Ecto neural progenitor cell (in vitro differentiated cells): ENCODE data around the gene SMKR1.
"Not testable (repeated sequence)": the region's sequence is repeated elsewhere in the genome, so short reads cannot be mapped to it uniquely, and the experiment has no call there.

Experiments
- DNase-seq: peaks from one replicate; pipeline ENCODE4 v3.0.0-alpha.2; 2018; ENCODE audit warnings: low spot score

The SMKR1 gene

DNA sequence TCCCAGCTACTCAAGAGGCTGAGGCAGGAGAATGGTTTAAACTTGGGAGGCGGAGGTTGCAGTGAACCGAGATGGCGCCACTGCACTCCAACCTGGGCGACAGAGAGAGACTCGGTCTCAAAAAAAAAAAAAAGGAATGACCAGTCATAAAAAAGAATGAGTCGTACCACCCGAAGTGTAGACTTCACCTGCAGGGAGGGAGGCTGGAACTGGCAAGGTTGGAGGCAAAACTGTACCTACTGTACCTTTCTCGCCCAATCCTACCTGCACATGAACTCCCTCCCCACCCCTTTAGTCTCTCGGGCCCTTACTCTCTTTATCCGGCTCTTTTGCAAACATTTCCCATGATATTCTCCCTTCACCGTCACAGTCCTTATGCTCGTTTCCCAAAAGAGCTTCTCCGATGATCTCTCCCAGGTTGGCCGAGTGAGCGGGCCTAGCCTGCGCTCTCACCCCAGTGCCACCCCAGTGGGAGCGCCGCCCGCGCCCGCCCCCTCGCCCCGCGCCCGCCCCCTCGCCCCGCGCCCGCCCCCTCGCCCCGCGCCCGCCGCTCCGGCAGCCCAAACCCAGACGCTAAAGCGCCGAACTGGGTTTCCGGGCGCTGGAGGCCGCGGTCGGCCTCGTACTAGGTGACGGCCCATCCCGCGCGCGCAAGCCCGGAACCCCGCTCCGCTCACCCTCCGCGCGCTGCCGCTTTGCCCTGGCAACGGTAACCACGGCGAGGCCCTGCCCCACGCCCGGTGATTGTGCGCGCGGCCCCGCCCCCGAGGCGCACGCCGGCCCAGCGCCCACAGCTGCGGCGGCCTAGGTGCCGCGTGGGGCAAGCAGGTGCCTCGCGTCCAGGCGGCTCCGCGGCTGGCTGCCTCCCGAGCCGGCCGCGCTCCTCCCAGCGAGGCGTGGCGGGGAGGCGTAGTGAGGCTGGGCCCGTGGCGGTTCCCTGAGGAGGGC, at the start of gene SMKR1:
Gene SMKR1, plus strand, starts transcription at position 772 of the 948 bp plus-strand sequence. CDS start 294 bp downstream, outside the sequence.
- DNase-seq: peak; percentile 81

DNA sequence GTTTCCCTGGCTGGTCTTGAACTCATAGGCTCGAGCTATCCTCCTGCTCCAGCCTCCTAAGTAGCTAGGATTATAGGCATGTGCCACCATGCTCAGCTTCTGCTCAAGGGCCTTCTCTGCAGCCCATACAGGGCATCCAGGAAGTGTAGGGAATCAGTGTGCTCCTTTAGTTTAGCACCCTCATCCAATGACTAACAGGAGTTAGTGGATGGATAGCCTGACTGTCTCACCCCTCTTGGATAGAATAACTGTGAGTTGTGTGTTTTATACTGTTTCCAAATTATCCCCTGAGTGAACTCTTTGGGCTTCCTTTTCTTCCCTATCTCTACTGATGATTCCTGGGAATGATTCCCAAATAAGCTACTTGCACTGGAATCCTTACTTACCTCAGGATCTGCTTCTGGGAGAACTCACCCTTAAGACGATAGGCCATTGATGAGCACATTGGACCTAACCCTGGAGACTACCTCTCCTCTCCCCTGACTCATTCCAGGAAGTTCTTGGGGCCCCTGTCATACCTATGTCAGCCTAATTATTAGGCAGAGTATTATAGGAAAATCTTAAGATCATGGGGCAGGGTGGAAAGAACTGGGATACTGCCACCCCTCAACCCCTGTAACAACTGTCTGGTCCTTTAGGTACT, 49.6 kb upstream of the SMKR1 start:
- DNase-seq: no peak

DNA sequence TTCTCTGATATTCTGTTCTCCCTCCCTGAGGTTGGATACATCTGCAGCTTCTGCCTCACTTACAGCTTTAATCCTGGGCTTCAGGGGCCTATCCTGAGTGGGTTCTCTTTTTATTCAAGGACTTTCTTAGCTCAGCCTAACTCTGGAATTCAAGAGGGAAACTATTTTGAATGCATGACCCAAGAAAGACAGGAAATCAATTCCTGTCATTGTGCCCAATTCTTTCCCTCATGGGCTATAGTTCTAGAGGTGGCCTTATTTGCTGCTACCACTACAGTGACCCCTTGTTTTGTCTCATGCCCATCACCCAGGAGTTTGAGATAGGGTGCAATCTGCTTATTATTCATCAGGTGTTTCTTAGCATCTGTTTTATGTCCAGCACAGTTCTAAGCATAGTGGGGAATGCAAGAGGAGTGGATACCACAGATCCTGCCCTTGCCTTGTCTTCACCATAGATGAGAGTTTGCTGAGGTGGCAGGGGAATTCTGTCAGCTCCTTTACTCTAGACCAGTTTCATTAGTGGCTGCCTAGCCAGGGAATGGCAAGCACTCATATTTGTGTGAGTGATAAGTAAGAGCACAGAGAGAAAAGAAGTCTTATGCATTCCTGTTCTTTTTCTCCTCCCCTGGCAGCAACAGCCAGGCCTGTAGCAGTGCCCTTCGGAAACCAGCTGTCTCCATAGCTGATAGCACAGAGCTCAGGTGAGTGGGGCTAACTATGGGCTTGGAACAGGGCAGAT, 48.7 kb upstream of the SMKR1 start:
- no peak for DNase-seq

DNA sequence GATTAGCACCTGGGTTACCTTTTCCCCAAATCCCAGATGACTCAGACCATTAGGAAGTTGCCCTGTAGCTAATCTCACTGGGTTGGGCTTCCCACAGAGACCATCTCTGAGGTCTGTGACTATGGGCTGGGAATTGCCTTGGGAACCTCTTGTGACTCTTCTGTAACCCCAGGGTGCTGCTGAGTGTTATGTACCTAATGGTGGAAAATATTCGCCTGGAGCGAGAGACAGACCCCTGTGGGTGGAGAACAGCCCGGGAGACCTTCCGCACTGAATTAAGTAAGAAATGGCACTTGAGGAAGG, 48.1 kb upstream of the SMKR1 start:
- DNase-seq: no peak

DNA sequence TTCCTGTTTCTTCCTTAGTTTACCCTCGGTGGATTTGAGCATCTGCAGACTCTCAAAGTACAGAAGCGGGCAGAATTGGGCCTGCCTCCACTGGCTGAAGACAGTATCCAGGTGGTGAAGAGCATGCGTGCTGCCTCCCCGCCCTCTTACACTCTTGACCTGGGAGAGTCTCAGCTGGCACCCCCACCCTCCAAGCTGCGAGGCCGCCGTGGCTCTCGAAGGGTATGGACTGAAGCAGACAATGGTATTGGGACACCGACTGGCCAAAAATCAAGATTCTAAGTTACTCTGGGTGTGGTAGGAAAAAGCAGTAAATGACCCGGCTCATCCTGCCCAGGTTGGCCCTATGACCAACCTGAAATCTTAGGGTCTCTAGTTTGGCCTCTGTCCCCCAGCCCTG, 45.9 kb upstream of the SMKR1 start:
- DNase-seq: no peak

DNA sequence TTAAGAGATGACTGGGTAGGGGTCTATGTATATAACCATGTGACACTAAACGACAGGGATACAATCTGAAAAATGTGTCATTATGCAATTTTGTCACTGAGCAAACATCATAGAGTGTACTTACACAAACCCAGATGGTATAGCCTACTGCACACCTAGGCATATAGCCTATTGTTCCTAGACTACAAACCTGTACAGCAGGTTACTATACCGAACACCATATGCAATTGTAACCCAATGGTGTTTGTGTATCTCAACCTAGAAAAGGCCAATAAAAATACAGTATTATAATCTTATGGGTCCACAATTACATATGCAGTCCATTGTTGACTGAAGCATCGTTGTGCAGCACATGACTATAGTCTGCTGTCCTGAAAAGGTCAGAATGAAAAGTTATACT, 45.2 kb upstream of the SMKR1 start:
- DNase-seq: no peak

DNA sequence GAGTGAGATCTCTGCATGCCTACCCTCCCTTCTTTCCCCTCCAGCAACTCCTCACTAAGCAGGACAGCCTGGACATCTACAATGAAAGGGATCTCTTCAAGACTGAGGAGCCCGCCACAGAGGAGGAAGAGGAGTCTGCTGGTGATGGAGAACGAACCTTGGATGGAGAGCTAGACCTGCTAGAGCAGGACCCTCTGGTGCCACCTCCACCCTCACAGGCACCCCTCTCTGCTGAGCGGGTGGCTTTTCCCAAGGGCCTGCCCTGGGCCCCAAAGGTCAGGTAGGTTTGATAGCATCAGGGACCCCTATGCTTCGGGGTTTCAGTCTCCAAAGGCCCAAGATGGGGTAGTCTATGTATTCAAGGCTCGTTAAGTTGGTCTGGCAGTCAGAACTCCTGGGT, 44.2 kb upstream of the SMKR1 start:
- DNase-seq: no peak

DNA sequence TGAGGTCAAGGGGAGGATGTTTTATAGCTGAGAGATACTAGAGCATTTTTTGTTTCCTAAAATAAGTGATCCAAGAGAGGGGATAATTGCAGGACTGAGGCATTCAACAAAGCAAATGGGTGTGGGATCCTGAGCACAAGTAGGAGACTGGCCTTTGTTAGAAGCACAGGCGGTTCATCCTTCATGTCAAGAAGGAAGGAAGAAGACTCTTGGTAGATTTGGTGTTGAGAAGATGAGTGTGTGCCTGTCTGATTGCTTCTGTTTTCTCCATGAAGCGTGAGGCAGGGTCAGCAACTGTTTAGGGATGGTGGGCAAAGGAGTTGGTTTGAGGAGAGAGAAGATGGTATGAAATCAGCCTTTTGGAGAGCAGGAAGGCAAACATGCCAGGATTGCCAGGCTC, 40.5 kb upstream of the SMKR1 start:
- DNase-seq: no peak

DNA sequence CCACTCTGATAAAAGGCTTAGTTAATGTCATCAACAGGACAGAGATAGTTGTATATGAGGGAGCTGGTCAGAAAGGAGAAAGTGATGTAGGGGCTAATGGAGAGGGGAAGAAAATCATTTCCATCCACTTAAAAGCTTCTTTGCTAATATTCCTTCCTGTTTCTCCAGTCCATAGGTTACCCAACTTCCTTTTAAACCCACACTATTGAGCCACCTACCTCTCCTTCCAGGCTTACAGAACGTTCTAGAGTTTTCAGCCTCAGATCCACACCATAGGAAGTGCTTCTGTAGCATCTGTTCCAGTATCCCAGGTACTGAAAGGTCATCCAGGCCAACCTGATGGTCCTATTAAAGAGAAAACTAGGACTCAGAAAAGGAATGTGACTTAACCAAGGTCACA, 39.9 kb upstream of the SMKR1 start:
- no peak for DNase-seq

DNA sequence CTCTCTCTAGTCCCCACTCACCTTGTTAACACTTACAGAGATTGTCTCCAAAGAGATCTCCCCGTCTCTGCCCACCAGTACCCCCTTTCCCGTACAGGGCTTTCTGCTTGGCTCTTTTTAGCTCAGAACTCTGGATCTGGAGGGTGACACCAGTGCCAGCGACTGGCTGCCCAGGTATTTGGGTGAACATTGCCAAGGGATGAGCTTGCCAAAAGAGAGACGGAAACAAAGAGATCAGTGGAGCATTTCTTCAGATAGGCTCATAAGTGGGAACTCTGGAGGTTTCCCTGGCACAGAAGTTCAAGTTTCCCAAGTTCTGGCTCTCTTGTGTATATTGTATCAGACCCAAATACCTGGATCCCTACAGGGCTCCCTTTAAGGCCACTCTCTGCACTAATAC, 38.1 kb upstream of the SMKR1 start:
- DNase-seq: no peak

DNA sequence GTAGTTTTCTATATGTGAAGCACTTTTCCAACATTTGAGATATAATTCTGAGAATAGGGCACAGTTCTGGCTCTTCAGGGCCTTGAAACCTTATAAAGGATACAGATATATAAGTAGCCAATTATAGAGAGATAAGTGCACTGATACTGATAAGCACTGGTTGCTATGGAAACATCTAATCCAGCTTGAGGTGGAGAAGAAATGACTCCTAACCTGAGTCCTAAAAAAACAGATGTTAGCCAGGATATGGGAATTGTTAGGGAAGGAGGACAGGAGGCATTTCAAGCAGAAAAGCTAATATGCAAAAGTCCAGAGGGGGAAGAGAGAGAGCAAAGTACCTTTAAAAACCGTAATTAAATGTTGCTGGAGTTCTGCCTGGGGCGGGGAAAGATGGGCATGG, 37.3 kb upstream of the SMKR1 start:
- DNase-seq: no peak

DNA sequence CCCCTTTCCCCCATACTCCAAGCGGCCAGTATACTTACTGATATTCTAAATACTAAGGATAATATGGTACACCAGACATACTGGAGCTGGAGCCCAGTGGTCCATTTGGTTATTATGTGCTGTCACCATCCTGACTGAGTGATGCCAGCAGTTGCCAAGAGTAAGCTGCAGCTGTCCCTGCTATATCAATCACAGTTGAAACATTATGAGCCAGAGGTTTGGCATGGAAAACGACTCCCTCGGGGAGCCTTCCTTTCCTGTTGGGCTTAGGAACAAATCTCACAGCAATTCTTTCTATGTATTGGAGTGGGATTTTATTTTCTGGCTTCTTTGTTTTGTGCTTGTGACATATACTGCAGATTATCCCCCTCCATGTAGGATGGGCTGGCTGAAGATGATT, 35.5 kb upstream of the SMKR1 start:
- no peak for DNase-seq

DNA sequence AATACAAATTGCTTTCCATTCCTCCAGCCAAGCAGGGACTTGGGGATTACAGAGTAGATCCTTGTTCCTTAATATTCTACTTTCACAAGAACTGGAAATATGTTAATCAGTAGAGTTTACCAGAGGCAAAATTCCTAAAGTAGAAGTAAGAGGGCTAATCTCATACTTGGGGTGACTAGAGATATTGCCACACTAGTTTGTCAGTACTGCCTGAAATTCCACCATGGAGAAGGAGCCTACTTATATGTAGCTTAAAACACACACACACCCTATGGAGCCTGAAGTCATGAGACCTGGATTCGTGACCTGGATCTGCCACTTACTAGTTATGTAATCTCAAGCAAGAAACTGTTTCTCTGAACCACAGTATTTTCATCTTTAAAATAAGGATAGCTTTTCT, 34.2 kb upstream of the SMKR1 start:
- DNase-seq: no peak

DNA sequence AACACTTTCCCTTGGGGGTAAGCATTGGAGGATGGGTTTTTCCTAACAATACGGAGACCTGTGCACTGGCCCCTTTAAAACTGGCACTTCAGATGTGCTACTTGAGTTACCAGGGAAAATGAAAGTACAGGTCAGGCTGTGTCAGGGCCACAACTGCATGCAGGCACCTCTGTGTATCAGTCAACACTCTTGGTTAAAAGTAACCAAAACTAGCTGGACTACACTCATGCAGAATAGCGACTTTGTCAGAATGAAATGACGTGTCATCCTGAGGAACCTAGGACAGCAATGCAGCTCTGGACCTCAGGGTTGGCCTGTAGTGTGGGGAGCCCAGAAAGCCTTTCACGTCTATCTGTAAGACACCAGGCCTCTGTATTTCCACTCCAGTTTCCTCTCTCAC, 33.8 kb upstream of the SMKR1 start:
- no peak for DNase-seq

DNA sequence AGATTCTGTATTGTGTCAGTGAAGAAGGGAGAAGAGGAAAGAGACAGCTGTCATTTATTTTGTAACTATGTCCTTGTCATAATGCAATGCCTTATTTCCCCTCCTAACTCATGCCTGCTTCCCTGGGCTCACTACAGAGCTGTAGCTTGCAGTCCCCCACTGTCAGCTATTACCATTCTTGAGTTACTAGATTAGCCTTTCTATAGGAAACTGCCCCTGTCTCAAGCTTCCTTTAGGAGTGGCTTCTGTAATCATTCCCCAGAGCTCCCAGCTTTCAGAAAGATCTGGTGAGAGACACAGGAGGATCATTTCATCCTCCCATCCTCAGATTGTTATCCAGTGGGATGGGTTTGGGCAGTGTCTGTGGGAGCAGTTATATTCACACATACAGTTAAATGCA, 32.4 kb upstream of the SMKR1 start:
- DNase-seq: no peak

DNA sequence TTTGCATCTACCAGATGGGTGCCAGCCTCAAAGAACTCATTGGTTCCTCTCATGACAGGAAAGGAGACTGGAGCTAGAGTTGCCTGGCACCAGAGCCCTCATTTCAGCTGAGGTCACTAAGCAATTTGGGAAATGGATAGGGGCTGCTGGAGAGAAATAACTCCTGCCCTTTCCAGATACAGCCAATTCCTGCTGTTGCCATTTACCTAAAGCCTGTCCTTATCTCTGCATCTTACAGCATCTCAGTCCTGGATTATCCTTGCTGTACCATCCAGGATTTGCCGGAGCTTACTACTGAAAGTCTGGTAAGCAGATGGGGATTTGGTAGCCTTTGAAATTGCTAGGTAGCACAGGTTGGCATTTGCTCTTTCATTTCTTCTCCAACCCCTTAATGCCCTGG, 31.9 kb upstream of the SMKR1 start:
- no peak for DNase-seq

DNA sequence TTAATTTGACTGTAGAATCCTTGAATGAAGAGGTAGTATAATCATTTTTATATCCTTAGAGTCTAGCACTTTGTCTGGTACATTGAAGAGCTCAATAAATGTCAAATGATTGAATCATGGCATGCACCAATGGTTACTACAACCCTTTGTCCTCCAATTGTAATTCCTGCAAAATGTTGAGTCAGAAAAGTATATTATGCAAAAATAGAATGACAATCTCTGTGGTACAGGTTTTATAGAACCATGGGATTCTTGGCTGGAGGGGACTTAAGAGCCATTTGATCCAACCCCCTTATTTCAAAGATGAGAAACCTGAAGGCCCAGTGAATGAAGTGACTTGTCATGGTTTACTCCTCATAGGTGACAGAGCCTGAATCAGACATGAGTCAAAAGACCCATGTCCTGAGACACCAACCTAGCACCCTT, 30.9 kb upstream of the SMKR1 start:
- no peak for DNase-seq

DNA sequence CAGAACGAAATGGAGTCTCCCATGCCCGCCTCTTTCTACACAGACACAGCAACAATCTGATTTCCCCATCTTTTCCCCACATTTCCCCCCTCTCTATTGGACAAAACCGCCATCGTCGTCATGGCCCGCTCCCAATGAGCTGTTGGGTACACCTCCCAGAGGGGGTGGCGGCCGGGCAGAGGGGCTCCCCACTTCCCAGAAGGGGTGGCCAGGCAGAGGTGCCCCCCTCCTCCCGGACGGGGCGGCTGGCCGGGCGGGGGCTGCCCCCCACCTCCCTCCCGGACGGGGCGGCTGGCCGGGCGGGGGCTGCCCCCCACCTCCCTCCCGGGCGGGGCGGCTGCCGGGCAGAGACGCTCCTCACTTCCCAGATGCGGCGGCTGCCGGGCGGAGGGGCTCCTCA, 26.4 kb upstream of the SMKR1 start:
- DNase-seq: not testable (repeated sequence)

DNA sequence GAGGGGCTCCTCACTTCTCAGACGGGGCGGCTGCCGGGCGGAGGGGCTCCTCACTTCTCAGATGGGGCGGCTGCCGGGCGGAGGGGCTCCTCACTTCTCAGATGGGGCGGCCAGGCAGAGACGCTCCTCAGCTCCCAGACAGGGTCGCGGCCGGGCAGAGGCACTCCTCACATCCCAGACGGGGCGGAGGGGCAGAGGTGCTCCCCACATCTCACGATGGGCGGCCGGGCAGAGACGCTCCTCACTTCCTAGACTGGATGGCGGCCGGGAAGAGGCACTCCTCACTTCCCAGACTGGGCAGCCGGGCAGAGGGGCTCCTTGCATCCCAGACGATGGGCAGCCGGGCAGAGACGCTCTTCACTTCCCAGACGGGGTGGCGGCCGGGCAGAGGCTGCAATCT, 25.9 kb upstream of the SMKR1 start:
- not testable (repeated sequence) for DNase-seq

DNA sequence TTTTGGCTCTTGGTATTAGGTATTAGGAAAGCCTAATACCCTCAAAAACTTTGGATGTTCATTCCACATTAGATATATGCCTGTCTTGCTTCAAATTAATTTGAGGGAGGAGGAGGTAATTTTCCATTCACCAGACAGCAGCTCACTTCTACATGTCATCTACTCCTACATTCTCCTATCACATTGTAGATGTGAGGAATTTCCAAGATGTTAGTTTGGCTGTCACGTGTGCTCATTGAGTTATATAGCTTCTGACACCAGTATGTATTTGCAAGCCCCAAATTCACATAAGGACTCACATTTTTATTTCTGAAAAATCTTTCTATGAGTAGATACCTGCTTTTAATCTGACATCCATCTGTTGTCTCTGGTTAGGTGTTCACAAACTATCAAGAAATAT, 22.5 kb upstream of the SMKR1 start:
- DNase-seq: no peak

DNA sequence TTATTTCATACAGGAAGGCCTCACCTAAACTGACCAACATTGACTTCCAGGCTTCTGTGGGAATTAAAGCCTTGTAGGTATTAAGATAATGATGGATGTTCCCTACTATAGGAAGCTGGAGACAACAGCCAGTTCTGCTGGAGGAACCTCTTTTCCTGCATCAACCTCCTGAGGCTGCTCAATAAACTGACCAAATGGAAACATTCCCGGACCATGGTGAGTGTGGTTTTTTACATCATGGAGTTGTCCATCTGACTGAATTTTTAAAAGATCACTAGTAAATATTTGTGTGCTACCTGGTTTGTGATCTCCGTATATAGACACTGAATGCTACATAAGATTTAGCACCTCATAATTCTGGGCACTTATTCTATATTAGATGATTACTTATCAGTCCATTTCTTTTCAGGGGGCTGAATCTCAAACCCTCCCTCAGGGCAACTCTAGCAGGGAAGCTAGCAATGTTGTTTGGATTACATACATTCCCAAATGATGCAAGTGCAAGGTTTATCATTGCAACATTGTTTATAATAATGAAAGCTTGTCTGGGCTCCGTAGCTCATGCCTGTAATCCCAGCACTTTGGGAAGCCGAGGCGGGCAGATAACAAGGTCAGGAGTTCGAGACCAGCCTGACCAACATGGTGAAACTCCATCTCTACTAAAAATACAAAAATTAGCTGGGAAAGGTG, 21.5 kb upstream of the SMKR1 start:
- no peak for DNase-seq

DNA sequence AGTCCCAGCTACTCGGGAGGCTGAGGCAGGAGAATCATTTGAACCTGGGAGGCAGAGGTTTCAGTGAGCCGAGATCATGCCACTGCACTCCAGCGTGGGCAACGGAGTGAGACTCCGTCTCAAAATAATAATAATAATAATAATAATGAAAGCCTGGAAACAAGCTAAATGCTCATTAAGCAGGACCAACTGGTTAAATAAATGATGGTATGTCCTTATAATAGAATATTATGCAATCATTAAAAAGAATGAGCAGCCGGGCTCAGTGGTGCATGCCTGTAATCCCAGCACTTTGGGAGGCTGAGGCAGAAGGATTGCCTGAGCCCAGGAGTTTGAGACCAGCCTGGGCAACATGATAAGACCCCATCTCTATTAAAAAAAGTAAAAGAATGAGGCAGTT, 21.0 kb upstream of the SMKR1 start:
- not testable (repeated sequence) for DNase-seq
